Stimulated activated CD8-positive, alpha-beta memory T cell treated with anti-CD3 and anti-CD28 coated beads, Interleukin-12 subunit alpha, Interleukin-12 subunit beta, amount 100 ng/mL, for 24 hours (primary cell): ENCODE data around the gene NECTIN1.

ENCODE experiments used
- DNase-seq: peaks from one replicate; pipeline ENCODE4 v3.0.0-alpha.2; 2020; ENCODE audit errors: extremely low read depth

The NECTIN1 gene

GRCh38 chr11:119590651-119591351 lies 138.2 kb downstream of the NECTIN1 start:
- DNase-seq: no peak

- DNase-seq: no peak
These were observed 140.0 kb downstream of the NECTIN1 start for GRCh38 chr11:119589001-119589400.
